C4-2B (cell line): ENCODE measurements around the gene GTF3A.

Source experiments
- H3K27ac ChIP-seq: fragments of 450-650 bp; 2 replicates; pipeline ENCODE4 v1.5.1; 2017
- ZFX ChIP-seq: fragments of 450-650 bp; IDR thresholded peaks from 2 replicates; pipeline ENCODE4 v1.6.1; 2017
- TF ChIP-seq, protein P1 (sequence below): fragments of 450-650 bp; conservative IDR thresholded peaks from 2 replicates; pipeline ENCODE4 v1.5.1; 2017; ENCODE audit warnings: mild to moderate bottlenecking

Gene GTF3A

DNA sequence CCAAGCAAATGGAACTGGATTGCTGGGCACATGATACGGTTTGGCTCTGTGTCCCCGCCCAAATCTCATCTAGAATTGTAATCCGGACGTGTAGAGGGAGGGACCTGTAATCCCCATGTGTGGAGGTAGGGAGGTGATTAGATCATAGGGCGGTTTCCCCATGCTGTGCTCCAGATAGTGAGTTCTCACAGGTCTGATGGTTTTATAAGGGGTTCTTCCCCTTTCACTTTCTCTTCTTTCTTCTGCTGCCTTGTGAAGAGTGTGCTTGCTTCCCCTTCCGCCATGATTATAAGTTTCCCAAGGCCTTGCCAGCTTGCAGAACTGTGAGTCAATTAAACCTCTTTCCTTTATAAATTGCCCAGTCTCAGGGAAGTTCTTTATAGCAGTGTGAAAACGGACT lies 58.6 kb downstream of the GTF3A start:
- H3K27ac ChIP-seq = no peak overlapping the region
- TF ChIP-seq ZFX = no peak
- TF ChIP-seq, protein P1, sequence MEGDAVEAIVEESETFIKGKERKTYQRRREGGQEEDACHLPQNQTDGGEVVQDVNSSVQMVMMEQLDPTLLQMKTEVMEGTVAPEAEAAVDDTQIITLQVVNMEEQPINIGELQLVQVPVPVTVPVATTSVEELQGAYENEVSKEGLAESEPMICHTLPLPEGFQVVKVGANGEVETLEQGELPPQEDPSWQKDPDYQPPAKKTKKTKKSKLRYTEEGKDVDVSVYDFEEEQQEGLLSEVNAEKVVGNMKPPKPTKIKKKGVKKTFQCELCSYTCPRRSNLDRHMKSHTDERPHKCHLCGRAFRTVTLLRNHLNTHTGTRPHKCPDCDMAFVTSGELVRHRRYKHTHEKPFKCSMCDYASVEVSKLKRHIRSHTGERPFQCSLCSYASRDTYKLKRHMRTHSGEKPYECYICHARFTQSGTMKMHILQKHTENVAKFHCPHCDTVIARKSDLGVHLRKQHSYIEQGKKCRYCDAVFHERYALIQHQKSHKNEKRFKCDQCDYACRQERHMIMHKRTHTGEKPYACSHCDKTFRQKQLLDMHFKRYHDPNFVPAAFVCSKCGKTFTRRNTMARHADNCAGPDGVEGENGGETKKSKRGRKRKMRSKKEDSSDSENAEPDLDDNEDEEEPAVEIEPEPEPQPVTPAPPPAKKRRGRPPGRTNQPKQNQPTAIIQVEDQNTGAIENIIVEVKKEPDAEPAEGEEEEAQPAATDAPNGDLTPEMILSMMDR = no peak

DNA sequence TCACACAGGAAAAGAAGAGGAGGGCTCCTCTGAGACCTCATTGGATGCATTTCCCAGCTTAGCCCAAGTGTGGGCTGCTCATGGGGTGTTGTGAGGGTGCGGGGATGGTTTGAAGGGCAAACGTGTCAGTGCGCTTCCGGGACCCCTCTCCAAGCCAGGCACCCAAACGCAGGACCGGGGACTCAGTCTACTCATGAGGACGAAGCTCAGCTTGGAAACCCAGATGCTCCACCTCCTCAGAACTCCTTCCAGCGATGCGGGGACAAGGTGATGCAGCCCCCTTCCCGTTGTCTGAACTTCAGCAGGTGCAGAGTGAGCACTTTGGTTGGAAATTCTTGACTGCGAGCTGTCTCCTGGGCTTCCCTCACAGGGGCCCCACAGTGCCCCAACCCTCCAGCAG lies 59.0 kb downstream of the GTF3A start:
- TF ChIP-seq ZFX = no peak
- no peak overlapping the region for H3K27ac ChIP-seq
